SJSA1 (cell line): ENCODE measurements around the gene SGMS1. TPM values are rescaled to one million over a fixed set of nuclear protein-coding genes. Genes with fewer than 3 reads are reported as not detected.
"Not testable (repeated sequence)": the region's sequence is repeated elsewhere in the genome, so short reads cannot be mapped to it uniquely, and the experiment has no call there.

Source experiments
- DNase-seq, 2 experiments: peaks; one replicate each; pipeline ENCODE4 v3.0.0-alpha.2; 2015 to 2020; ENCODE audit warnings: low spot score in 2 of 2, low read depth in 1 of 2
- H3K27ac ChIP-seq: fragments of 250-450 bp; sonication (Bioruptor Pico); 2 replicates; pipeline ENCODE4 v1.5.1; 2020; ENCODE audit warnings: mild to moderate bottlenecking, moderate library complexity
- H3K27me3 ChIP-seq: fragments of 250-450 bp; sonication (Bioruptor Pico); replicated peaks from 2 replicates; pipeline ENCODE4 v1.5.1; 2020; ENCODE audit warnings: mild to moderate bottlenecking, moderate library complexity
- H3K36me3 ChIP-seq: fragments of 250-450 bp; sonication (Bioruptor Pico); 2 replicates; pipeline ENCODE4 v1.5.1; 2020; ENCODE audit warnings: mild to moderate bottlenecking
- H3K4me1 ChIP-seq: fragments of 250-450 bp; sonication (Bioruptor Pico); replicated peaks from 2 replicates; pipeline ENCODE4 v1.6.1; 2021; ENCODE audit warnings: mild to moderate bottlenecking
- H3K4me3 ChIP-seq: fragments of 250-450 bp; sonication (Bioruptor Pico); 2 replicates; pipeline ENCODE4 v1.5.1; 2020; ENCODE audit warnings: mild to moderate bottlenecking
- H3K9me3 ChIP-seq: fragments of 250-450 bp; sonication (Bioruptor Pico); replicated peaks from 2 replicates; pipeline ENCODE4 v1.5.1; 2020; ENCODE audit warnings: mild to moderate bottlenecking
- total RNA-seq: library from RNA; depleted of rRNA; stranded (reverse); fragments of >200 nt; shearing (Covaris generic); gene quantifications from 2 replicates; pipeline ENCODE4 v1.2.3, GENCODE V29; 2014

The SGMS1 gene
- total RNA-seq, 1 experiment from 2014 or later: 109 TPM

DNA sequence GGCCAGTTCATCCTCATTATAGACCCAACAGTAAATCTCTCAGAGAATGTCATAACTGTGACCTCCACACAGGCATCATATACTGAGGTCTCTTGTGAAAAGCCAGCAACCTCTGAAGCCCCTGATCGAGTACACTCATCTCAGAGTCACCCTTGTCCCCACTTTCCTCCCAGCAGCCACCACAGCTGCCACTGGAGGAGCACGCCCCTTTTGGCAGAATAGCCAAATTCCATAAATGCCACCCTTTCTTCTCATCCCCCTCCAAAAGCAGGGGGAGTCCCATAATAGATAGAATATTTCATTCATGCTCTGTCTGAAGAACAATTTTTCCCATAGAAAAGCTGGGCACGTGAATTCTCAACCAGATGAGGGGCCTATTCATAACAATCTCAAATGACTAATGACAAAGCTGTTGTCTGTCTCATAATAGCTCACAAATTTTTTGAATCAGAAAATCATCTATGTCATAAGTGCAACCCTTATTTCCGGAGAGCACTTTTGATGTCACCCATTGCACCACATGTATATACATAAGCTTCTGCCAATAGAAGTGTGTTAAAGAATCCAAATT, 47.4 kb downstream of the SGMS1 start:
- H3K9me3 ChIP-seq: no peaks in the 10 kb centered on the region
- H3K27me3 ChIP-seq: no peaks in the 10 kb centered on the region
- peak; percentile 68 to 71 for DNase-seq
- peaks cover 31% of the 10 kb centered on the region for H3K4me1 ChIP-seq
- peak overlapping the region; percentile 18; the same call in 1 of the 2 replicates for H3K27ac ChIP-seq
- H3K4me3 ChIP-seq: no peak overlapping the region
- no peaks in the 10 kb centered on the region for H3K36me3 ChIP-seq

- Histone ChIP-seq H3K4me3 (no peak overlapping the region), H3K27ac (no peak overlapping the region), H3K9me3 (no peaks in the 10 kb centered on the region), H3K36me3 (no peaks in the 10 kb centered on the region), H3K4me1 (peaks cover 31% of the 10 kb centered on the region), H3K27me3 (no peaks in the 10 kb centered on the region)
- no peak for DNase-seq
Observed at GRCh38 chr10:50575477-50576244, 48.1 kb downstream of the SGMS1 start.

- H3K9me3 ChIP-seq: no peaks in the 10 kb centered on the region
- peaks cover 31% of the 10 kb centered on the region for H3K4me1 ChIP-seq
- H3K27ac ChIP-seq: no peak overlapping the region
- H3K4me3 ChIP-seq: no peak overlapping the region
- no peaks in the 10 kb centered on the region for H3K27me3 ChIP-seq
- no peaks in the 10 kb centered on the region for H3K36me3 ChIP-seq
- no peak for DNase-seq
Observed at GRCh38 chr10:50574931-50575330, 48.8 kb downstream of the SGMS1 start.

DNA sequence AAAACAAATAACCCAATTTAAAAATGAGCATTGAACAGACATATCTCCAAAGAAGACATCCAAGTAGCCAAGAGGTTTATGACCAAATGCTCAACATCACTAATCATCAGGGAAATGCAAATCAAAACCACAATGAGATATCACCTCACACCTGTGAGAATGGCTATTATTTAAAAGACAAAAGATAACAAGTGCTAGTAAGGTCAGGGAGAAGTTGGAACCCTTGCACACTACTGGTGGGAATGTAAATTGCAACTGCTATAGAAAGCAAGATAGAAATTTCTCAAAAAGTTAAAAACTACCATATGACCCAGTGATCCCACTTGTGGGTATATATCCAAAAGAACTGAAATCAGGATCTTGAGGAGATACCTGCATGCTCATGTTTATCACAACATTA, 49.5 kb downstream of the SGMS1 start:
- no peak overlapping the region for H3K27ac ChIP-seq
- H3K27me3 ChIP-seq: no peaks in the 10 kb centered on the region
- no peaks in the 10 kb centered on the region for H3K36me3 ChIP-seq
- H3K9me3 ChIP-seq: no peaks in the 10 kb centered on the region
- no peak overlapping the region for H3K4me3 ChIP-seq
- DNase-seq: no peak
- H3K4me1 ChIP-seq: peaks cover 31% of the 10 kb centered on the region

GRCh38 chr10:50572017-50572491, 51.7 kb downstream of the SGMS1 start:
- Histone ChIP-seq H3K27ac (no peak overlapping the region), H3K36me3 (no peaks in the 10 kb centered on the region), H3K27me3 (no peaks in the 10 kb centered on the region), H3K4me3 (no peak overlapping the region), H3K9me3 (no peaks in the 10 kb centered on the region), H3K4me1 (peaks cover 14% of the 10 kb centered on the region)
- DNase-seq: no peak

- H3K4me3 ChIP-seq, H3K27me3 ChIP-seq, H3K9me3 ChIP-seq, DNase-seq, H3K4me1 ChIP-seq, H3K36me3 ChIP-seq, H3K27ac ChIP-seq: not testable (repeated sequence)
Observed at GRCh38 chr10:50568750-50569149, 55.0 kb downstream of the SGMS1 start.

- Histone ChIP-seq H3K27ac (no peak overlapping the region), H3K9me3 (no peaks in the 10 kb centered on the region)
Observed at GRCh38 chr10:50567384-50567783, 56.4 kb downstream of the SGMS1 start.

GRCh38 chr10:50566150-50566549, 57.6 kb downstream of the SGMS1 start:
- no peak overlapping the region for H3K27ac ChIP-seq
- H3K36me3 ChIP-seq: no peaks in the 10 kb centered on the region
- no peak overlapping the region for H3K4me3 ChIP-seq
- H3K9me3 ChIP-seq: no peaks in the 10 kb centered on the region
- peaks cover under 1% of the 10 kb centered on the region; the same call in 1 of the 2 replicates for H3K4me1 ChIP-seq
- DNase-seq: no peak
- H3K27me3 ChIP-seq: no peaks in the 10 kb centered on the region

More at GRCh38 chr10:50567384-50567783, 56.4 kb downstream of the SGMS1 start:
- no peak for DNase-seq
- Histone ChIP-seq H3K4me3 (no peak overlapping the region), H3K27me3 (no peaks in the 10 kb centered on the region), H3K4me1 (no peaks in the 10 kb centered on the region), H3K36me3 (no peaks in the 10 kb centered on the region)

- no peaks in the 10 kb centered on the region for H3K36me3 ChIP-seq
- H3K27ac ChIP-seq: no peak overlapping the region
- peaks cover 3% of the 10 kb centered on the region; the same call in 1 of the 2 replicates for H3K4me1 ChIP-seq
- H3K4me3 ChIP-seq: no peak overlapping the region
- DNase-seq: no peak
- no peaks in the 10 kb centered on the region for H3K27me3 ChIP-seq
- H3K9me3 ChIP-seq: no peaks in the 10 kb centered on the region
Observed at GRCh38 chr10:50565301-50566083, 58.3 kb downstream of the SGMS1 start.

- Histone ChIP-seq H3K36me3 (no peaks in the 10 kb centered on the region), H3K9me3 (no peaks in the 10 kb centered on the region), H3K4me3 (no peak overlapping the region), H3K27me3 (no peaks in the 10 kb centered on the region), H3K4me1 (peaks cover 8% of the 10 kb centered on the region; the same call in 1 of the 2 replicates), H3K27ac (no peak overlapping the region)
- no peak for DNase-seq
Observed at GRCh38 chr10:50563906-50564305, 59.9 kb downstream of the SGMS1 start.

GRCh38 chr10:50561816-50562215, 61.9 kb downstream of the SGMS1 start:
- Histone ChIP-seq H3K9me3 (no peaks in the 10 kb centered on the region), H3K36me3 (no peaks in the 10 kb centered on the region), H3K4me1 (peaks cover 8% of the 10 kb centered on the region; the same call in 1 of the 2 replicates), H3K27ac (no peak overlapping the region), H3K4me3 (no peak overlapping the region), H3K27me3 (no peaks in the 10 kb centered on the region)
- DNase-seq: no peak

DNA sequence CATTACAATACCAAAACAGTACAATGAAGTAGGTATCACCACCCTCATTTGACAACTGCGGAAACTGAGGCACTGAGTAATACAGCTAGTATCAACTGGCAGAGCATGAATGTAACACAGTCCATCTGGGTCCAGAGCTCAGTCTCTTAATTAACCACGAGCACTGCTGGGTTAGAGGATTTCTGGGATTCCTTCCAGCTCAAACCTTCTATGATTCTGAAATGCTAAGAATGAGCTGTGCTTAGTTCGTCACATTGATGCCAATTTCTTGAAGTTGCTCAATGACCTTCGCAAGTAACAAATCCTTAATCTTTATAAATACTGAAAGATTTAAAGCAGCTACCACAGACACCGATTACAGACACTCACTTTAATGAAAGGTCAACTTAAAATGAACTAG, 62.5 kb downstream of the SGMS1 start:
- Histone ChIP-seq H3K4me3 (no peak overlapping the region), H3K4me1 (peaks cover 8% of the 10 kb centered on the region; the same call in 1 of the 2 replicates), H3K36me3 (no peaks in the 10 kb centered on the region), H3K27me3 (no peaks in the 10 kb centered on the region), H3K9me3 (no peaks in the 10 kb centered on the region), H3K27ac (no peak overlapping the region)
- DNase-seq: no peak

GRCh38 chr10:50560370-50560769, 63.4 kb downstream of the SGMS1 start:
- Histone ChIP-seq H3K27ac (no peak overlapping the region), H3K36me3 (no peaks in the 10 kb centered on the region), H3K27me3 (no peaks in the 10 kb centered on the region), H3K4me3 (no peak overlapping the region), H3K9me3 (no peaks in the 10 kb centered on the region), H3K4me1 (peaks cover 8% of the 10 kb centered on the region; the same call in 1 of the 2 replicates)
- DNase-seq: no peak

DNA sequence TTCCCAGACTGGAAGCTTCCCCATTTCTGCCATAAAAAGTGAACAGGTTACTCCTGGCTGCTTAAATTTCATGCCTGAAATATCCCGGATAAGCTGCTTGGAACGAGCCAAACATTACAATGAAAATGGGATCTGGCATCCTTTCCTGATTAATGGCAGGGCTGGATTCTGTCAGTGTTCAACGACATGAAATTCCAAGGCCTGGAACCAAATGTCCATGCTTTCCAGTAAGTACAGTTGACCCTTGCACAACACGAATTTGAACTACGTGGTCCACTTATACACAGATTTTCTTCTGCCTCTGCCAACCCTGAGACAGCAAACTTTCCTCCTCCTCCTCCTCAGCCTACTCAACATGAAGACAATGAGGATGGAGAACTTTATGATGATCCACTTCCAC, 65.4 kb downstream of the SGMS1 start:
- Histone ChIP-seq H3K27ac (no peak overlapping the region), H3K4me1 (peaks cover 8% of the 10 kb centered on the region; the same call in 1 of the 2 replicates), H3K9me3 (no peaks in the 10 kb centered on the region), H3K4me3 (no peak overlapping the region), H3K27me3 (no peaks in the 10 kb centered on the region), H3K36me3 (no peaks in the 10 kb centered on the region)
- DNase-seq: no peak
